Fibroblast of mammary gland (primary cell): ENCODE measurements around the gene ANKRD49.

Experiments
- DNase-seq: peaks from one replicate; pipeline ENCODE4 v3.0.0-alpha.2; 2010; ENCODE audit warnings: low read depth
- H3K4me3 ChIP-seq: 2 replicates; pipeline ENCODE4 v1.5.1; 2011; ENCODE audit warnings: low read depth, mild to moderate bottlenecking, low read length, moderate library complexity; ENCODE audit not compliant: control insufficient read depth
- CTCF ChIP-seq: conservative IDR thresholded peaks from 2 replicates; pipeline ENCODE4 v1.5.1; 2011; ENCODE audit warnings: low read depth, low read length, inconsistent platforms; ENCODE audit not compliant: control insufficient read depth, insufficient read depth

The ANKRD49 gene

DNA sequence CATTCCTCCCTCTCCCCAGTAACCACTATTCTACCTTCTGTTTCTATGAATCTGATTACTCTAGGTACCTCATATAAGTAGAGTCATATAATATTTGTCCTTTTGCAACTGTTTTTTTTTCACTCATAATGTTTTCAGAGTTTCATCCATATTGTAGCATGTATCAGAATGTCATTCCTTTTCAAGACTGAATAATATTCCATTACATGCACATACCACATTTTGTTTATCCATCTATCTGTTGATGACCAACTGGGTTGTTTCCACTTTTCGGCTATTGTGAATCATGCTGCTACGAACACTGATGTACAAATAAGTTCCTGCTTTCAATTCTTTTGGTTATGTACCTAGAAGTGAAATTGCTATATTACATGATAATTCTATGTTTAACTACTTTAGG, 40.8 kb upstream of the ANKRD49 start:
- no peak overlapping the region for H3K4me3 ChIP-seq
- no peak for TF ChIP-seq CTCF
- no peak for DNase-seq

DNA sequence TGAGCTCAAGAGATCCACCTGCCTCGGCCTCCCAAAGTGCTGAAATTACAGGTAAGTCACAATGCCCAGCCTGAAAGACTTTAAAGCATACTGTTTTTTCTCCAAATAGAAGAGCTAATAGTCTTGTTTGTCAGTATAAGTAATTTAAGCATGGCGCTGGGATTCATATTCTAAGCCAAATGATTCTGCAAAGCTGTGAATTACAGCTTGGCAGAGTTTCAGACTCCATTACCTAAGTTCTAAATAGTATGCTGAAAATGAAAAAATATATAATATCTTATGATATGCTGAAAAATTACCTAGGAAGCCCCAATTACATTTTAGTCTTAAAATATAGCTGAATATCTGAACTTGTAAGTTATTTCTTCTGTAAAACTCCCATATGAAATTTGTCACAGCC, 39.5 kb upstream of the ANKRD49 start:
- no peak for DNase-seq
- H3K4me3 ChIP-seq, result no peak overlapping the region
- TF ChIP-seq CTCF, result no peak

- H3K4me3 ChIP-seq, result no peak overlapping the region
- no peak for TF ChIP-seq CTCF
- DNase-seq, result no peak
Measured at GRCh38 chr11:94455861-94456260, 37.9 kb upstream of the ANKRD49 start.

GRCh38 chr11:94457118-94458029, 36.4 kb upstream of the ANKRD49 start:
- DNase-seq, result peak; percentile 16
- TF ChIP-seq CTCF, result no peak
- no peak overlapping the region for H3K4me3 ChIP-seq

DNA sequence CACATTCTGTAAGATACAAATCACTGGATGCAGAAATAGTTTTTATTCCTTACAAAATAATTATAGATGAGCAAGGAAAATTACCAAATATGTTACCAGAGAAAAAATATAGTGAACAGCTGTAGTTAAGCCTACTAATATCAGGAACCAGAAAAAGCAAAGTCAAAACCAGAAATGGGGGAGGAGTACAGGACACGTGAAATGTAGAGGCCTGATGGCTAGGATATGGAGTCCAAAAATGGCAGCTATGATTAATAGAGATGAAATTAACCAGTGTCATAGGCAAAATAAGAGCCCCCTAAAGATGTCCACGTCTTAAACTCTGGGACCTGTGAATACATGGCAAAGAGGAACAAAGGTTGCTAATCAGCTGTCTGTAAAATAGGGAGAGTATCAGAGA, 34.2 kb upstream of the ANKRD49 start:
- TF ChIP-seq CTCF, result no peak
- no peak overlapping the region for H3K4me3 ChIP-seq

GRCh38 chr11:94469416-94469815, 24.4 kb upstream of the ANKRD49 start:
- H3K4me3 ChIP-seq, result no peak overlapping the region
- DNase-seq, result no peak
- no peak for TF ChIP-seq CTCF

More for the DNA sequence above, 34.2 kb upstream of the ANKRD49 start:
- DNase-seq, result no peak
